ENCODE measurements around the gene SSC5D. TPM values are rescaled to one million over a fixed set of nuclear protein-coding genes. Genes with fewer than 3 reads are reported as not detected.
A peak's percentile ranks its signal among the peaks of the same experiment; 100 is the strongest.

SSC5D gene
- total RNA-seq, 1 donor from 2014 or later = 1.3 TPM

DNA sequence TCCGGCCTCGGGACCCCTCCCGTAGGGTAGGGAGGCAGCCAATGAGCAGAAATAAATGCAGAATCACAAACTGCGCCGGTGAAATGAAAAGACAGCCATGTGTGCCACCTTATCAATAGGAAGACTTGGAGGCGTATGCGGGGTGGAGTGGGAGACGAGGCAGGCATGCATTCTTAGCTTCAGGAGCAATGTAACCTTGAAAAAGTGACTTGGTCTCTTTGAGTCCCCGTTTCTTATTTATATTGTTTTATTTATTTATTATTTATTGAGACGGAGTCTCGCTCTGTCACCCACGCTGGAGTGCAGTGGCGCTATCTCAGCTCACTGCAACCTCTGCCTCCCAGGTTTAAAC is 16.0 kb downstream of the SSC5D start:
- no peak for DNase-seq (ENCODE audit: low read depth, low spot score)
- TF ChIP-seq, protein P1, sequence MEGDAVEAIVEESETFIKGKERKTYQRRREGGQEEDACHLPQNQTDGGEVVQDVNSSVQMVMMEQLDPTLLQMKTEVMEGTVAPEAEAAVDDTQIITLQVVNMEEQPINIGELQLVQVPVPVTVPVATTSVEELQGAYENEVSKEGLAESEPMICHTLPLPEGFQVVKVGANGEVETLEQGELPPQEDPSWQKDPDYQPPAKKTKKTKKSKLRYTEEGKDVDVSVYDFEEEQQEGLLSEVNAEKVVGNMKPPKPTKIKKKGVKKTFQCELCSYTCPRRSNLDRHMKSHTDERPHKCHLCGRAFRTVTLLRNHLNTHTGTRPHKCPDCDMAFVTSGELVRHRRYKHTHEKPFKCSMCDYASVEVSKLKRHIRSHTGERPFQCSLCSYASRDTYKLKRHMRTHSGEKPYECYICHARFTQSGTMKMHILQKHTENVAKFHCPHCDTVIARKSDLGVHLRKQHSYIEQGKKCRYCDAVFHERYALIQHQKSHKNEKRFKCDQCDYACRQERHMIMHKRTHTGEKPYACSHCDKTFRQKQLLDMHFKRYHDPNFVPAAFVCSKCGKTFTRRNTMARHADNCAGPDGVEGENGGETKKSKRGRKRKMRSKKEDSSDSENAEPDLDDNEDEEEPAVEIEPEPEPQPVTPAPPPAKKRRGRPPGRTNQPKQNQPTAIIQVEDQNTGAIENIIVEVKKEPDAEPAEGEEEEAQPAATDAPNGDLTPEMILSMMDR (conservative IDR thresholded peaks at IDR 0.05) = no peak
- no peaks in the 10 kb centered on the region for H3K9me3 Mint-ChIP-seq
- peaks cover 8% of the 10 kb centered on the region for H3K27me3 Mint-ChIP-seq (ENCODE audit: low read depth)
- H3K27ac Mint-ChIP-seq (ENCODE audit: unreplicated experiment) = no peak overlapping the region
- H3K4me3 Mint-ChIP-seq = no peak overlapping the region
- no peaks in the 10 kb centered on the region for H3K36me3 Mint-ChIP-seq (ENCODE audit: low read depth)
- H3K4me1 Mint-ChIP-seq = peaks cover 4% of the 10 kb centered on the region

DNA sequence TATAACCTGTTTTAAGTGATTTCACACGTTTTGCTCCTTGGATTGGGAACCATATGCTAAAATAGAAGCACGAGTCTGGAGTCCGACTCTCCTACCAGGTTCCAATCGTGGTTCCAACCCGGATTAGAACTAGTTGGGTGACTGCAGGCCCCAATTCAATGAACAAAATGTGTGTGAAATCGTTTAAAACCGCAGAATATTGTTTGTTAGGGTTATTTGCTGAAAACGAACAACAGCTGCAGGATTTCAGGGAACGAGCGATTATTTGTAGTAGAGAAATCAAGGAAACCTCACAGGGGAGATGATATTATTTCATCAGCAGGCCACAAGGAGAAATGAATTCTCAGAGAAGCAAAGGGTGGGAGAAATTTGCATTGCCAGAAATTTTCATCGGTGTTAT is 16.7 kb downstream of the SSC5D start:
- Mint-ChIP-seq H3K4me3 (no peak overlapping the region), H3K9me3 (no peaks in the 10 kb centered on the region), H3K27me3 (ENCODE audit: low read depth) (peaks cover 8% of the 10 kb centered on the region), H3K36me3 (ENCODE audit: low read depth) (no peaks in the 10 kb centered on the region), H3K27ac (ENCODE audit: unreplicated experiment) (no peak overlapping the region), H3K4me1 (peaks cover 4% of the 10 kb centered on the region)
- TF ChIP-seq, protein P1 (conservative IDR thresholded peaks at IDR 0.05) = no peak
- DNase-seq (ENCODE audit: low read depth, low spot score) = no peak

DNA sequence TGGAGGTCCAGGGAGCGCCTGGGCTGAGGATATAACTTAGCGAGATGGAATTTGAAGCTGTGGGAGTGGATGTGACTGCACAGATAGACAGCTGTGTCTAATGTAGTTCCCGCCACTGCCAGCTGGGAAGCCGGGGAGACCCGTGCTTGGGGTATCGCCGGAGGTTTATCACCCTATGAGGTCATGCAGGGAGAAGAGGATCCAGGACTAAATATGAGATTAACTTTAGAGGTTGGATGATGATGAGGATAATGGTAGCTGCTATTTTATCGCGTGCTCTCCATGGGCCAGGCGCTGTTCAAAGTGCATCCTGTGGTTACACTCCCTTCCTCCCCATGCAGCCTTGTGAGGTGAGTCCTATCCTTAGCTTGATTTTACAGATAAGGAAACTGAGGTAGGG is 19.9 kb downstream of the SSC5D start:
- H3K9me3 Mint-ChIP-seq = no peaks in the 10 kb centered on the region
- H3K36me3 Mint-ChIP-seq (ENCODE audit: low read depth) = no peaks in the 10 kb centered on the region
- DNase-seq (ENCODE audit: low read depth, low spot score) = no peak
- no peak overlapping the region for H3K4me3 Mint-ChIP-seq
- peaks cover 4% of the 10 kb centered on the region for H3K4me1 Mint-ChIP-seq
- H3K27me3 Mint-ChIP-seq (ENCODE audit: low read depth) = peaks cover 10% of the 10 kb centered on the region
- TF ChIP-seq, protein P1 (conservative IDR thresholded peaks at IDR 0.05) = no peak
- H3K27ac Mint-ChIP-seq (ENCODE audit: unreplicated experiment) = no peak overlapping the region

DNA sequence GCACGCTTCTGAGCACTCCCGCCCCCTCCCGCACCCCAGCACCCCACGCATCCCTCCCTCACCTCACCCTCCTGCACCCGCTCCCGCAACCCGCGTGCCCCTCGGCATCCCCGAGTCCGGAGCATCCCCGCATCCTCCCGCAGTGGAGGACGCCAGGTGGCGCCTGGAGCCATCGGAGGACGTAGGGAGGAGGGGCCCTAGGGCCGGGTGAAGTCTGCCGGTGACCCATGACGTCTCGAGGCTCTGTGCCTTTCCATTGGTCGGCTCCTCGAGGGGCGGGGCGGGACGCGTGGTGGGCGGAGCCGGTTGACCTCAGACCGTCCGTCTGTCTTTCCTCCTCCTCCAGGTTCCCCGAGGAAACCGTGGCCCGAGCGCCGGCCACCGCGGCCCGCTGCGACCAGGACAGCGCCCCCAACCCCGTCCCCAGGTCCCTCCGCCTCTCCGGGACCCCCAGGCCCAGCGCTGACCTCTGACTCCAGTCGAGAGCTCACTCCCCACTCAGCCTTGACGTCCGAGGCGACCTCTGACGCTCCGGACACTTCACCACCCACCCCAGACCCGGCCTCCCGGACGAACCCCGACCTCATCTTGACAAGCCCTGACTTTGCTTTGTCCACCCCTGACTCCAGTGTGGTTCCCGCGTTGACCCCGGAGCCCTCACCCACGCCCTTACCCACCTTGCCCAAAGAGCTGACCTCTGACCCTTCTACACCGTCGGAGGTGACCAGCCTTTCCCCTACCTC is 28.8 kb downstream of the SSC5D start:
- Mint-ChIP-seq H3K36me3 (ENCODE audit: low read depth) (no peaks in the 10 kb centered on the region), H3K4me1 (no peaks in the 10 kb centered on the region), H3K9me3 (no peaks in the 10 kb centered on the region), H3K4me3 (peak overlapping the region; percentile 57), H3K27ac (ENCODE audit: unreplicated experiment) (peak overlapping the region; percentile 27), H3K27me3 (ENCODE audit: low read depth) (peaks cover 7% of the 10 kb centered on the region)
- TF ChIP-seq, protein P1 (conservative IDR thresholded peaks at IDR 0.05) = peak; percentile 80
- peak; percentile 95 for DNase-seq (ENCODE audit: low read depth, low spot score)

DNA sequence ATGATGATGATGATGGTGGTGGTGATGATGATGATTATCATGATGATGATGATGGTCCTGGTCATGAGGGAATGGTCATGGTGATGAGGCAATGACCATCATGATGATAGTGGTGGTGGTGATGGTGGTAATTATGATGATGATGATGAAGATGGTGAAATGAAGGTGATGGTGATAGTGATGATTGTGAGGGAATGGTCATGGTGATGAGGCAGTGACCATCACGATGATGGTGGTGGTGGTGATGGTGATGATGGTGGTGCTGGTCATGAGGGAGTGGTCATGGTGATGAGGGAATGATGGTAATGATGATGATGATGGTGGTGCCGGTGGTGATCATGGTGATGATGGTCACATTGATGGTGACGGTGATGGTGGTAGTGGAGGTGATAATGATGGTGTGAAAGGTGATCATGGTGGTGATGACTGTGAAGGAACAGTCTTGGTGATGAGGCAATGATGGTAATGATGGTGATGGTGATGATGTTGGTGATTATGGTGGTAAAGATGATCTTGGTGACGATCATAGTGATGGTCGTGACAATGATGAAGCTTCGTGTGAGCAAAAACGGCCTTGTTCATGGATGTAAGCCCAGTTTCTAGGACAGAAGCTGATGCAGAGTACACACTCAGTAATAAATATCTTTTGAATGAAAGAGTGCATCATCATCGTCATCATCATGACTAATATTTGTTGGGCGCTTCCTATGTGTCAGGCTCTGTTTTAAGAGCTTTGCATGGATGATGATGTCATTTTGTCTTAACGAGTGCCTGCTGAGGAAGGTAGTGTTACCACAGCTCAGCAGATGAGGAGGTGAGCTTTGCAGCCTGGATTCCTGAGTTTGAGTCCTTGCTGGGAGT is 31.4 kb downstream of the SSC5D start:
- Mint-ChIP-seq H3K36me3 (ENCODE audit: low read depth) (no peaks in the 10 kb centered on the region), H3K4me1 (no peaks in the 10 kb centered on the region), H3K4me3 (no peak overlapping the region), H3K9me3 (no peaks in the 10 kb centered on the region), H3K27me3 (ENCODE audit: low read depth) (peaks cover 5% of the 10 kb centered on the region), H3K27ac (ENCODE audit: unreplicated experiment) (no peak overlapping the region)
- TF ChIP-seq, protein P1 (conservative IDR thresholded peaks at IDR 0.05) = no peak
- no peak for DNase-seq (ENCODE audit: low read depth, low spot score)
